Nephron (organoid): ENCODE results near the gene ZNF804A.

Experiments
- H3K27ac Mint-ChIP-seq, 3 experiments: 2 replicates each; pipeline ENCODE4 v1.8.0; 2020; ENCODE audit warnings: mixed read lengths in 3 of 3, mild to moderate bottlenecking in 2 of 3, moderate library complexity in 1 of 3
- H3K27me3 Mint-ChIP-seq: 2 replicates; pipeline ENCODE4 v1.8.0; 2021; ENCODE audit warnings: low read depth, mild to moderate bottlenecking, moderate library complexity, mixed read lengths
- H3K36me3 Mint-ChIP-seq: 2 replicates; pipeline ENCODE4 v1.8.0; 2020; ENCODE audit warnings: low read depth, mixed read lengths
- H3K4me1 Mint-ChIP-seq: 2 replicates; pipeline ENCODE4 v1.8.0; 2020; ENCODE audit warnings: mixed read lengths
- H3K4me3 Mint-ChIP-seq, 3 experiments: 2 replicates each; pipeline ENCODE4 v1.8.0; 2020; ENCODE audit warnings: mild to moderate bottlenecking in 3 of 3, mixed read lengths in 3 of 3, moderate library complexity in 2 of 3
- H3K9me3 Mint-ChIP-seq: 2 replicates; pipeline ENCODE4 v1.8.0; 2020; ENCODE audit warnings: mixed read lengths
- TF ChIP-seq, protein P1 (sequence below), 3 experiments: fragments of 200-600 bp; sonication (generic); IDR thresholded peaks; one replicate each; pipeline ENCODE4 v1.5.0; 2021; ENCODE audit warnings: antibody characterized with exemption in 3 of 3; ENCODE audit not compliant: unreplicated experiment in 3 of 3

Gene ZNF804A

DNA sequence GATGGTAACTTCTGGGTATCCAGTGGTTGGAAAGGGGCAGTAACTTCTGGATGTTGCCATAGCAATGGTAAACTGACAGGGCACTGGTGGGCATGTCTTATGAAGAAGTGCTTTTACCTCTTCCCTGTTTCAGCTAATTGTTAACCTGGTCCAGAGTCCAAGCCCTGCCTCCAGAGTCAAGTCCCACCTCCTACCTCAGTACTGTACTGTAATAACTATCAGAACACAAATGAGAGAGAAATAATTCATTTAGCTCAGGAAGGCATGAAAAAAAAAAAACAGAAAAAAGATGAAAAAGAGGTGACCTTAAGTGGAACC is 237.0 kb downstream of the ZNF804A start:
- no peak overlapping the region for H3K4me3 Mint-ChIP-seq
- TF ChIP-seq, protein P1, sequence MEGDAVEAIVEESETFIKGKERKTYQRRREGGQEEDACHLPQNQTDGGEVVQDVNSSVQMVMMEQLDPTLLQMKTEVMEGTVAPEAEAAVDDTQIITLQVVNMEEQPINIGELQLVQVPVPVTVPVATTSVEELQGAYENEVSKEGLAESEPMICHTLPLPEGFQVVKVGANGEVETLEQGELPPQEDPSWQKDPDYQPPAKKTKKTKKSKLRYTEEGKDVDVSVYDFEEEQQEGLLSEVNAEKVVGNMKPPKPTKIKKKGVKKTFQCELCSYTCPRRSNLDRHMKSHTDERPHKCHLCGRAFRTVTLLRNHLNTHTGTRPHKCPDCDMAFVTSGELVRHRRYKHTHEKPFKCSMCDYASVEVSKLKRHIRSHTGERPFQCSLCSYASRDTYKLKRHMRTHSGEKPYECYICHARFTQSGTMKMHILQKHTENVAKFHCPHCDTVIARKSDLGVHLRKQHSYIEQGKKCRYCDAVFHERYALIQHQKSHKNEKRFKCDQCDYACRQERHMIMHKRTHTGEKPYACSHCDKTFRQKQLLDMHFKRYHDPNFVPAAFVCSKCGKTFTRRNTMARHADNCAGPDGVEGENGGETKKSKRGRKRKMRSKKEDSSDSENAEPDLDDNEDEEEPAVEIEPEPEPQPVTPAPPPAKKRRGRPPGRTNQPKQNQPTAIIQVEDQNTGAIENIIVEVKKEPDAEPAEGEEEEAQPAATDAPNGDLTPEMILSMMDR (IDR thresholded peaks at IDR 0.05; ENCODE audit: unreplicated experiment in 3 of 3) = no peak
- no peaks in the 10 kb centered on the region for H3K36me3 Mint-ChIP-seq
- H3K9me3 Mint-ChIP-seq = no peaks in the 10 kb centered on the region
- H3K27me3 Mint-ChIP-seq = no peaks in the 10 kb centered on the region
- peak overlapping the region in 1 of 3 experiments; percentile 50 for H3K27ac Mint-ChIP-seq
- no peaks in the 10 kb centered on the region for H3K4me1 Mint-ChIP-seq

GRCh38 chr2:184847331-184847730 is 249.0 kb downstream of the ZNF804A start:
- Mint-ChIP-seq H3K9me3 (no peaks in the 10 kb centered on the region), H3K27me3 (no peaks in the 10 kb centered on the region), H3K36me3 (no peaks in the 10 kb centered on the region), H3K27ac (no peak overlapping the region), H3K4me3 (no peak overlapping the region), H3K4me1 (no peaks in the 10 kb centered on the region)
- TF ChIP-seq, protein P1 (IDR thresholded peaks at IDR 0.05; ENCODE audit: unreplicated experiment in 3 of 3) = no peak

- Mint-ChIP-seq H3K9me3 (no peaks in the 10 kb centered on the region), H3K4me1 (no peaks in the 10 kb centered on the region), H3K36me3 (no peaks in the 10 kb centered on the region), H3K27ac (no peak overlapping the region), H3K4me3 (no peak overlapping the region), H3K27me3 (no peaks in the 10 kb centered on the region)
- TF ChIP-seq, protein P1 (IDR thresholded peaks at IDR 0.05; ENCODE audit: unreplicated experiment in 3 of 3) = no peak
These were observed 251.2 kb downstream of the ZNF804A start for GRCh38 chr2:184849516-184849915.

DNA sequence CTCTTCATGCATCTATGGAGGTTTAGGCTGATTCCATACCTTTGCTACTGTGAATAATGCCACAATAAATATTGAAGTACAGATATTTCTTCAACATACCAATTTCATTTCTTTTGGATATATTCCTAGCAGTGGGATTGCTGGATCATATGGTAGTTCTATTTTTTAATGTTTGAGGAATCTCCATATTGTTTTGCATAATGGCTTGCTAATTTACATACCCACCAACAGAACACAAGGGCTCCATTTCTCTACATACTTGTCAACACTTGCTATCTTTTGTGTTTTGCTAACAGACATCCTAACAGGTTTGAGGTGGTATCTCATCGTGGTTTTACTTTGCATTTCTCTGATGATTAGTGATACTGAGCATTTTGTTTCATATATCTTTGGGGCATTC is 253.2 kb downstream of the ZNF804A start:
- H3K27me3 Mint-ChIP-seq = no peaks in the 10 kb centered on the region
- no peak overlapping the region for H3K27ac Mint-ChIP-seq
- H3K4me3 Mint-ChIP-seq = no peak overlapping the region
- H3K9me3 Mint-ChIP-seq = no peaks in the 10 kb centered on the region
- H3K36me3 Mint-ChIP-seq = no peaks in the 10 kb centered on the region
- H3K4me1 Mint-ChIP-seq = no peaks in the 10 kb centered on the region
- TF ChIP-seq, protein P1 (IDR thresholded peaks at IDR 0.05; ENCODE audit: unreplicated experiment in 3 of 3) = no peak

GRCh38 chr2:184859187-184859586 is 260.9 kb downstream of the ZNF804A start:
- TF ChIP-seq, protein P1 (IDR thresholded peaks at IDR 0.05; ENCODE audit: unreplicated experiment in 3 of 3) = no peak
- Mint-ChIP-seq H3K9me3 (peaks cover 19% of the 10 kb centered on the region), H3K36me3 (no peaks in the 10 kb centered on the region), H3K4me3 (no peak overlapping the region), H3K27me3 (no peaks in the 10 kb centered on the region), H3K27ac (no peak overlapping the region), H3K4me1 (no peaks in the 10 kb centered on the region)

DNA sequence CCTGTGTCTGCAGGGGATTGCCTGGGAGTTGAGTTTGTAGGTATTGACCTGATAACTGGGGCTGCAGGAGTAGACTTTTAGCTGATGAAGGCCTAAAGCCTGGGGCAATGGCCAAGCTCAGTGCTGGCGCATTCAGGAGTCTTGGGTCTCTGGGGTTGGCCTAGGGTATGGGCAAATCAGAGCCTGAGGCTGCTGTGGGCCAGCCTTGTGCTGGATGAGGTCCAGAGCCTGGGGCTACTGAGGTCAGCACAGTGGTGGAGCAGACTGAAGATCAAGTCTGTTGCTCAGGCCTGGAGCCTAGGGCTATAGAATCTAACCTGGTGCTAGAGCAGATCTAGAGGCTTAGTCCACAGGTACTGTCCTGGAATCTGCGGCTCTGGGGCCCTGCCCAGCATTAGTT is 262.4 kb downstream of the ZNF804A start:
- no peak overlapping the region for H3K27ac Mint-ChIP-seq

More for the DNA sequence above, 262.4 kb downstream of the ZNF804A start:
- Mint-ChIP-seq H3K9me3 (peaks cover 19% of the 10 kb centered on the region), H3K4me3 (no peak overlapping the region), H3K27me3 (no peaks in the 10 kb centered on the region), H3K4me1 (no peaks in the 10 kb centered on the region), H3K36me3 (no peaks in the 10 kb centered on the region)
- TF ChIP-seq, protein P1 (IDR thresholded peaks at IDR 0.05; ENCODE audit: unreplicated experiment in 3 of 3) = no peak
